PC-3 (cell line): ENCODE data around the gene KANK2. TPM values are rescaled to one million over a fixed set of nuclear protein-coding genes. Genes with fewer than 3 reads are reported as not detected.

Experiments
- ATAC-seq: fragments of 200-7000 bp; cut with Tn5 transposase; 2 replicates; pipeline ENCODE4 v1.9.1; 2020; ENCODE audit warnings: mild to moderate bottlenecking, moderate library complexity
- BruUV-seq: library from RNA; stranded (reverse); fragments of 400-500 nt; replicated peaks from 2 replicates; lab custom pipeline; 2021; lab: Mats Ljungman, UMichigan
- CTCF ChIA-PET: fragments of 300-600 bp; sonication (Branson Sonifier 250); formaldehyde crosslinking; loops from one replicate; lab custom pipeline; 2022; ENCODE audit warnings: antibody characterized with exemption; lab: Charles Lee
- POLR2A ChIA-PET: fragments of 300-600 bp; sonication (Branson Sonifier 250); formaldehyde crosslinking; loops from one replicate; lab custom pipeline; 2022; ENCODE audit warnings: antibody characterized with exemption; ENCODE audit not compliant: unreplicated experiment; lab: Charles Lee
- DNase-seq: peaks from one replicate; pipeline ENCODE4 v3.0.0-alpha.2; 2015
- H2AFZ ChIP-seq: fragments of 300-600 bp; sonication (generic); 2 replicates; pipeline ENCODE4 v1.6.0; 2016; ENCODE audit warnings: antibody characterized with exemption, low read length
- H3F3A ChIP-seq: fragments of 300-600 bp; sonication (generic); one replicate; pipeline ENCODE4 v1.6.0; 2017; ENCODE audit warnings: antibody characterized with exemption, low read length, control low read depth, mild to moderate bottlenecking; ENCODE audit not compliant: unreplicated experiment
- H3K27ac ChIP-seq: fragments of 300-600 bp; sonication (generic); 2 replicates; pipeline ENCODE4 v1.5.1; 2016; ENCODE audit warnings: mild to moderate bottlenecking, low read length
- H3K27me3 ChIP-seq: fragments of 300-600 bp; sonication (generic); 2 replicates; pipeline ENCODE4 v1.6.1; 2016; ENCODE audit warnings: low read length, mixed read lengths
- H3K36me3 ChIP-seq: fragments of 300-600 bp; sonication (generic); 2 replicates; pipeline ENCODE4 v1.6.1; 2016; ENCODE audit warnings: low read depth, mixed run types, low read length, mixed read lengths
- H3K4me1 ChIP-seq: fragments of 300-600 bp; sonication (generic); 2 replicates; pipeline ENCODE4 v1.5.1; 2016; ENCODE audit warnings: low read length; ENCODE audit not compliant: insufficient read depth
- H3K4me2 ChIP-seq: fragments of 300-600 bp; sonication (generic); 2 replicates; pipeline ENCODE4 v1.6.0; 2016; ENCODE audit warnings: low read length
- H3K4me3 ChIP-seq: fragments of 300-600 bp; sonication (generic); 2 replicates; pipeline ENCODE4 v1.5.1; 2016; ENCODE audit warnings: mild to moderate bottlenecking, low read length, mixed read lengths
- H3K79me2 ChIP-seq: fragments of 300-600 bp; sonication (generic); 2 replicates; pipeline ENCODE4 v1.6.1; 2017; ENCODE audit warnings: low read length, mixed read lengths
- H3K9ac ChIP-seq: fragments of 300-600 bp; sonication (generic); 2 replicates; pipeline ENCODE4 v1.6.0; 2016; ENCODE audit warnings: mild to moderate bottlenecking, low read length
- H3K9me2 ChIP-seq: fragments of 300-600 bp; sonication (generic); replicated peaks from 2 replicates; pipeline ENCODE4 v1.6.1; 2016; ENCODE audit warnings: mixed run types, low read length, mixed read lengths
- H3K9me3 ChIP-seq: fragments of 300-600 bp; sonication (generic); 2 replicates; pipeline ENCODE4 v1.6.1; 2016; ENCODE audit warnings: low read length, mixed read lengths
- H4K20me1 ChIP-seq: fragments of 300-600 bp; sonication (generic); 2 replicates; pipeline ENCODE4 v1.6.1; 2016; ENCODE audit warnings: low read length, mixed read lengths
- EZH2 ChIP-seq: fragments of 300-600 bp; sonication (generic); IDR thresholded peaks from one replicate; pipeline ENCODE4 v1.6.1; 2017; ENCODE audit warnings: antibody characterized with exemption, mild to moderate bottlenecking, low read length; ENCODE audit not compliant: unreplicated experiment
- EZH2phosphoT487 ChIP-seq: fragments of 300-600 bp; sonication (generic); IDR thresholded peaks from 2 replicates; pipeline ENCODE4 v1.6.1; 2018; ENCODE audit warnings: mild to moderate bottlenecking, antibody characterized with exemption, low read length, borderline replicate concordance
- intact Hi-C: fragments of 100-400 bp; cut with micrococcal nuclease; formaldehyde crosslinking; loops from 2 replicates; pipeline ENCODE4 v1.9.0; 2023
- total RNA-seq: library from RNA; depleted of rRNA; stranded (reverse); fragments of >200 nt; gene quantifications from 2 replicates; pipeline ENCODE4 v1.2.3, GENCODE V29; 2014
- TF ChIP-seq, protein P1 (sequence below): fragments of 300-600 bp; sonication (generic); conservative IDR thresholded peaks from 2 replicates; pipeline ENCODE4 v1.5.1; 2017; ENCODE audit warnings: antibody characterized with exemption, low read depth, mild to moderate bottlenecking, low read length

KANK2 gene
- total RNA-seq, 1 experiment from 2014 or later, result 98.4 TPM

DNA sequence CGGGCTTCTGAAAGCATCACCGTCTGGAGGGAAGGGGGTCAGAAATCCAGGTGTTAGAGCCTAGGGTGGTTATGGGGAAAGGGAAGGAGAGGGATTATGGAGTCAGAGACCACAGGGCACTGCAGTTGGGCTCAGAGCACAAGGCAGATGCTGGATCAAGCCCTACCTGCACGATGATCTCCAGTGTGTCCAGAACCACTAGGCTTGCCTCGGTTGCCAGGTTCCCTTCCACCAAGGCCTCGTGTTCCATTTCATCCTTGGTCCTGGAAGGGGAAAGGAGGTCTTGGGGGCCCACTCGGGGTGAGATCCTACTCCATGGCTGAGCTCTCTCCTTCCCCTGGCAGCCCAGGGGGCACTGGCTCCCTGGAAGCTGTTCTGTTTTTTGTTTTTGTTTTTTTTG, 17.0 kb upstream of the KANK2 start:
- POLR2A ChIA-PET, result no interaction called here
- intact Hi-C loops, result no loop called here
- no peak overlapping the region for H3K4me2 ChIP-seq
- H3K9me2 ChIP-seq, result no peaks in the 10 kb centered on the region
- ATAC-seq, result no peak
- DNase-seq, result no peak
- H3K36me3 ChIP-seq, result peaks cover 19% of the 10 kb centered on the region
- no peak for TF ChIP-seq EZH2phosphoT487
- TF ChIP-seq EZH2, result no peak
- TF ChIP-seq, protein P1, sequence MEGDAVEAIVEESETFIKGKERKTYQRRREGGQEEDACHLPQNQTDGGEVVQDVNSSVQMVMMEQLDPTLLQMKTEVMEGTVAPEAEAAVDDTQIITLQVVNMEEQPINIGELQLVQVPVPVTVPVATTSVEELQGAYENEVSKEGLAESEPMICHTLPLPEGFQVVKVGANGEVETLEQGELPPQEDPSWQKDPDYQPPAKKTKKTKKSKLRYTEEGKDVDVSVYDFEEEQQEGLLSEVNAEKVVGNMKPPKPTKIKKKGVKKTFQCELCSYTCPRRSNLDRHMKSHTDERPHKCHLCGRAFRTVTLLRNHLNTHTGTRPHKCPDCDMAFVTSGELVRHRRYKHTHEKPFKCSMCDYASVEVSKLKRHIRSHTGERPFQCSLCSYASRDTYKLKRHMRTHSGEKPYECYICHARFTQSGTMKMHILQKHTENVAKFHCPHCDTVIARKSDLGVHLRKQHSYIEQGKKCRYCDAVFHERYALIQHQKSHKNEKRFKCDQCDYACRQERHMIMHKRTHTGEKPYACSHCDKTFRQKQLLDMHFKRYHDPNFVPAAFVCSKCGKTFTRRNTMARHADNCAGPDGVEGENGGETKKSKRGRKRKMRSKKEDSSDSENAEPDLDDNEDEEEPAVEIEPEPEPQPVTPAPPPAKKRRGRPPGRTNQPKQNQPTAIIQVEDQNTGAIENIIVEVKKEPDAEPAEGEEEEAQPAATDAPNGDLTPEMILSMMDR, result no peak
- H4K20me1 ChIP-seq, result no peaks in the 10 kb centered on the region
- no peak overlapping the region for H3K27ac ChIP-seq
- no peak overlapping the region for H3K4me3 ChIP-seq
- no peaks in the 10 kb centered on the region for H3F3A ChIP-seq
- no peaks in the 10 kb centered on the region for H3K27me3 ChIP-seq
- CTCF ChIA-PET, result no interaction called here
- no peaks in the 10 kb centered on the region for H3K9me3 ChIP-seq
- BruUV-seq, result no TSS peak
- no peaks in the 10 kb centered on the region for H3K79me2 ChIP-seq
- no peak overlapping the region for H3K9ac ChIP-seq
- no peak overlapping the region for H2AFZ ChIP-seq
- no peaks in the 10 kb centered on the region for H3K4me1 ChIP-seq

DNA sequence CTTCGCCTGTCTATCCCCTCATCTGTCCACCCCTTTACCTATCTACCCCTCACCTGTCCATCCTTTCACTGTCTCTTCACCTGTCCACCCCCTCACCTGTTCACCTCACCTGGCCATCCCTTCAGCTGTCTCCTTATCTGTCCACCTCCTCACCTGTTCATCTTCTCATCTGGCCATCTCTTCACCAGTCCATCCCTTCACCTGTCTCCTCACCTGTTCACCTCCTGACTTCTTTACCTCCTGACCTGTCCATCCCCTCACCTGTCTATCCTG, 13.2 kb upstream of the KANK2 start:
- no TSS peak for BruUV-seq

DNA sequence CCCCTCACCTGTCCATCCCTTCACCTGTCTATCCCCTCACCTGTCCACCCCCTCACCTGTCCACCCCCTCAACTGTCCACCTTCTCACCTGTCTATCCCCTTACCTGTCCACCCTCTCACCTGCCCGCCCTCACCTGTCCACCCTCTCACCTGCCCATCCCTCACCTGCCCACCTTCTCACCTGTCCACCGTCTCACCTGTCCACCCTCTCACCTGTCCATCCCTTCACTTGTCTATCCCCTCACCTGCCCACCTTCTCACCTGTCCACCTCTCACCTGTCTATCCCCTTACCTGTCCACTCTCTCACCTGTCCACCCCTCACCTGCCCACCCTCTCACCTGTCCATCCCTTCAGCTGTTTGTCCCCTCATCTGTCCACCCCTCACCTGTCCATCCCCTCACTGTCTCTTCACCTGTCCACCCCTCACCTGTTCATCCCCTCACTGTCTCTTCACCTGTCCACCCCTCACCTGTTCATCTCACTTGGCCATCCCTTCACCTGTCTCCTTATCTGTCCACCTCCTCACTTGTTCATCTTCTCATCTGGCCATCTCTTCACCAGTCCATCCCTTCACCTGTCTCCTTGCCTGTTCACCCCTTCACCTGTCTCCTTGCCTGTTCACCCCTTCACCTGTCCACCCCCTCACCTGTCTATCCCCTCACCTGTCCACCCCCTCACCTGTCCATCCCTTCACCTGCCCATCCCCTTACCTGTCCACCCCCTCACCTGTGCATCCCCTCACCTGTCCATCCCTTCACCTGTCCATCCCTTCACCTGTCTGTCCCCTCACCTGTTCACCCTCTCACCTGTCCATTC, 12.7 kb upstream of the KANK2 start:
- H3K4me3 ChIP-seq, result no peak overlapping the region
- H2AFZ ChIP-seq, result no peak overlapping the region
- DNase-seq (no peak), ATAC-seq (no peak)
- H3K9me3 ChIP-seq, result no peaks in the 10 kb centered on the region
- no peaks in the 10 kb centered on the region for H3K79me2 ChIP-seq
- ChIA-PET CTCF (no interaction called here), POLR2A (no interaction called here)
- no peaks in the 10 kb centered on the region for H3K27me3 ChIP-seq
- intact Hi-C loops, result no loop called here
- no peaks in the 10 kb centered on the region for H3K9me2 ChIP-seq
- H3K4me1 ChIP-seq, result no peaks in the 10 kb centered on the region
- H4K20me1 ChIP-seq, result no peaks in the 10 kb centered on the region
- no peaks in the 10 kb centered on the region for H3F3A ChIP-seq
- BruUV-seq, result no TSS peak
- H3K36me3 ChIP-seq, result peaks cover 6% of the 10 kb centered on the region; the same call in 1 of the 2 replicates
- H3K27ac ChIP-seq, result no peak overlapping the region
- TF ChIP-seq EZH2, result no peak
- H3K9ac ChIP-seq, result no peak overlapping the region
- no peak overlapping the region for H3K4me2 ChIP-seq

More for the DNA sequence above, 13.2 kb upstream of the KANK2 start:
- Histone ChIP-seq H3K27me3 (no peaks in the 10 kb centered on the region), H3K79me2 (no peaks in the 10 kb centered on the region), H3K4me3 (no peak overlapping the region), H4K20me1 (no peaks in the 10 kb centered on the region), H2AFZ (no peak overlapping the region), H3K4me2 (no peak overlapping the region), H3K9me3 (no peaks in the 10 kb centered on the region), H3K4me1 (no peaks in the 10 kb centered on the region), H3K9ac (no peak overlapping the region), H3F3A (no peaks in the 10 kb centered on the region), H3K27ac (no peak overlapping the region), H3K9me2 (no peaks in the 10 kb centered on the region), H3K36me3 (peaks cover 10% of the 10 kb centered on the region)
- POLR2A ChIA-PET, result no interaction called here
- CTCF ChIA-PET, result no interaction called here
- TF ChIP-seq EZH2 (no peak), EZH2phosphoT487 (no peak)
- TF ChIP-seq, protein P1, result no peak
- DNase-seq (no peak), ATAC-seq (no peak)
- intact Hi-C loops, result no loop called here
